NCI-H2227 treated with DMSO at 0.1 percent for 48 hours (cell line): ENCODE measurements around the gene SSTR4.

Experiments
- DNase-seq: peaks from one replicate; lab custom pipeline; 2025; lab: John Stamatoyannopoulos, UW

Gene SSTR4

GRCh38 chr20:23042270-23042669 lies 7.2 kb downstream of the SSTR4 start:
- DNase-seq = no peak

- no peak for DNase-seq
Observed at GRCh38 chr20:23043376-23043775, 8.3 kb downstream of the SSTR4 start.

GRCh38 chr20:23046431-23046830 lies 11.3 kb downstream of the SSTR4 start:
- no peak for DNase-seq

- no peak for DNase-seq
Observed at GRCh38 chr20:23047001-23047737, 12.1 kb downstream of the SSTR4 start.

GRCh38 chr20:23047738-23048214 lies 12.7 kb downstream of the SSTR4 start:
- DNase-seq = no peak

DNA sequence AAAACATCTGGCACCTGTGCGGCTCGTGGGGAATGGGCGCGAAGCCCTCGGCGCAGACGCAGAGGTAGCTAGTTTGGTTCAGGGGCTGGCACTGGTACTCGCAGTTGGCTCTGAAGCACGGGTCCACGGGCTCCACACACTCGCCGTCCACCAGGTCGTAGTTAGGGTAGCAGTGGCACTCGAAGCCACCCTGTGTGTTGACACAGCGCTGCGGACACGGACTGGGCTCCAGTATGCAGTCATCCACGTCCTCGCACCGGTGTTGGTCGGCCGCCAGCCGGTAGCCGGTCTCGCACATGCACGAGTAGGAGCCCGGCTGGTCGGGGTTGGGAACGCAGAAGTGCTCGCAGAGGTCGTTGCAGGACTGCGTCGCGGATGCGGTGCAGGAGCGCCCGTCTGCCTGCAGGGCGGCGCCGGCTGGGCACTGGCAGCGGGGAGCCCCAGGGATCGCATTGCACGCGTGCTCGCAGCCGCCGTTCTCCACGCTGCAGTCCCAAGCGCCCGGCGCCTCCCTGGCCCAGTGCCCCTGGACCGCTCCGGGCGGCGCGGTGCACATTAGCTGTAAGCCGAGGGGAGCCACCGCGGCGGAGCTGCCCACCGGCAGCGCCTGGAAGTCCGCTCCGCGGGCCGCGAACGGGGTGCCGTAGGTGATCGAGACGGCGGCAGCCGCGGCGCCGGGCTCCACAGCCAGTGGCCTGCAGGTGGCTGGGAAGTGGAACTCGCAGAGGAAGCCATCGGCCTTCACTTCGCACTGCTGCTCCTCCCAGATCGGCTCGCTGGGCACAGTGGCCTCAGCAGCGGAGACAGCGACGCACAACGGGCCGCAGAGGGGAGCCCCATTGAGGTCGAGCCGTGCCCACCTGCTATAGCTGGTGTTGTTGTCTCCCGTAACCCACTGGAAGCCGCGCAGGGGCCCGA lies 13.4 kb downstream of the SSTR4 start:
- DNase-seq = no peak

GRCh38 chr20:23049201-23050075 lies 14.3 kb downstream of the SSTR4 start, which contains the start of gene THBD:
Gene THBD, minus strand, starts transcription at chr20:23049672. Its CDS starts 168 bp downstream, at chr20:23049504.
- no peak for DNase-seq

GRCh38 chr20:23050076-23050838 lies 15.1 kb downstream of the SSTR4 start:
- DNase-seq = no peak

GRCh38 chr20:23050847-23051627 lies 15.9 kb downstream of the SSTR4 start:
- no peak for DNase-seq

DNA sequence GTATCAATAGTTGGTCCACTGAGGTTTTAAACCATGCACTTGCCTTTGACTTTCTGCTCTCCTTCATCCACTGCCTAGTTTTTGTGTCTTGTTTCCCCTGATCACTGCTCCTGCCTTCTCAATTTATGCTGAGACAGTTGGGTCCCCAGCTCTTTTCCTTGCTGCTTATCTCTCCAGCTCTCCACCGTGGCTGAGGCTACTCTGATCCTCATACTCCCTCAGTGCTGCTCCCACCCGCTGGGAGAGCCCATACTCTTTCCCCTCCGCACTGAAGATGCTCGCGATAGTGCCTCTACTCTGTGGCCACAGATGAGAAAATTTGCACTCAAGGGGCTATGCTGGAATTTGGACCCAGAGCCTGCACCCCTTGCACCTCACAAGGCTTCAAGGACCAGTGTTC lies 17.8 kb downstream of the SSTR4 start:
- no peak for DNase-seq

DNA sequence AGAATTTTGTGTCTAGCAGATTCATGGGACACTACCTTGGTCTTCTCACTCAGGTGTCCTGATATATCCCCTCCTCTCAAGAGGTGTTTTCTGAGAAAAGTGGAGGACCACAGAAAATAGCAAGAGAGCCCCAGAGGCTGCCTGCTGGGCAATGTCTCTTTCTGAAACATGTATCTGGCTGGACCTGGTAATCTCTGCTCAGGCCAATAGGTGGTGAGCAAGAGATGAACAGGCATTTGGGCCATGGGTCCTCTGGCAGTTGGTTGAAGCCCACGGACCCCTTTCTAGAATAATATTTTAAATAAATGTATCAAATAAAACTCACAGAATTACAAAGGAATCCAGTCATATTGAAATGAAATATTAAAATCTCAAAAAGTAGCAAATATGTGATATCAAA lies 23.1 kb downstream of the SSTR4 start:
- DNase-seq = no peak

- DNase-seq = no peak
Observed at GRCh38 chr20:23059001-23059400, 23.9 kb downstream of the SSTR4 start.

DNA sequence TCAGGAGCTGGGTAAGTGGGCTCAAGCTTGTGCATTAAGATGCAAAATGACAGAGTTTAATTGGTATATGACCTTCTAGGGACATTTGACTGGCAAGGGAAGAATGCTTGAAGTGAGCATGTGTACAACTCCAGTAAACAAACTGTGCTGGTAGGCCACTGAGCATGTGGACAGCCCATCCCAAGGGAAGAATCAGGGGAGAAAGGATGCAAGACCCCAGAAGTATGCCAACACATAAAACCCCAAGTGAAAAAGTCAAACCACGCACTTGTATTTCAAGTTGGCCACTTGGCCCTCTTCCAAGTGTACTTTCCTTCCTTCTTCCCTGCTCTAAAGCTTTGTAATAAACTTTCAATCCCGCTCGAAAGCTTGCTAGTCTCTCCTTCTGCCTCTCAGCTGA lies 24.7 kb downstream of the SSTR4 start:
- no peak for DNase-seq

- DNase-seq = no peak
Observed at GRCh38 chr20:23060629-23061028, 25.5 kb downstream of the SSTR4 start.

GRCh38 chr20:23061262-23061661 lies 26.1 kb downstream of the SSTR4 start:
- DNase-seq = no peak

DNA sequence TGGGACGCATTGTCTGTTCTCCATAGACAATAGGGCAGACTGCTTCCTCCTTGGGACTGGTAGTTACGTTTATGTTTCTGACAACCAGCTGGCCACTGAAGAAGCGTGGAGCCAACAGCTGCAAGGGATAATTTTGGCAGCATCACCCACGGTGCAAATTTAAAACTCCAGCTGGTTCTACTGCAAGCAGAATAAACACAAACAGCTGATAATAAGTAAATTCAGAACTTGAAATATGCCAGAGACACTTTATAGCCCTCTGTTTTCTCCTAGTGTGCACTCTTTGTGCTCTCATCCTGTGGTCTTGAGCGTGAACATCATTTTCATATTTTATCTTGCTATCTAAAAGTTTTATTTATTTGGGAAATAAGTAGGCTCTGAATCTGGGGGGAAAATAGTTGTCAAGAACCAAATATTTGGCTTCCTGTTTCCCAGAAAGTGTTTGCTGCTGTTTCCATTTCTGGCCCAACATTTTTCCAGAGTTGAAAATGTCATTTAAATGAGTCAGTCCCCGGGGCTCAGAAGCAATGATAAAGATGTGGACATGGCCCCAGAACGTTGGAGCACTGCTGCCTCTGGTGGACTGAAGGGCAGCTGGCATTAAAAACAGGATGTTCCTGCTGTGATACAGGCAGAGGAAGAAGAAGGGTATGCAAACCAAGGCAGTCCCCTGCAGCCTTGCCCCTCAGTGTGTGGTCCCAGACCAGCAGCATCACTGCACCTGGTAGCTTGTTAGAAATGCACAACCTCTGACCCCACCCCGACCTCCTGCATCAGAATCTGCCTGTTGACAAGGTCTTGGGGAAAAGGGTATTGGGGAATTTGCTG lies 26.8 kb downstream of the SSTR4 start:
- DNase-seq = no peak

GRCh38 chr20:23062632-23063031 lies 27.5 kb downstream of the SSTR4 start:
- DNase-seq = no peak

DNA sequence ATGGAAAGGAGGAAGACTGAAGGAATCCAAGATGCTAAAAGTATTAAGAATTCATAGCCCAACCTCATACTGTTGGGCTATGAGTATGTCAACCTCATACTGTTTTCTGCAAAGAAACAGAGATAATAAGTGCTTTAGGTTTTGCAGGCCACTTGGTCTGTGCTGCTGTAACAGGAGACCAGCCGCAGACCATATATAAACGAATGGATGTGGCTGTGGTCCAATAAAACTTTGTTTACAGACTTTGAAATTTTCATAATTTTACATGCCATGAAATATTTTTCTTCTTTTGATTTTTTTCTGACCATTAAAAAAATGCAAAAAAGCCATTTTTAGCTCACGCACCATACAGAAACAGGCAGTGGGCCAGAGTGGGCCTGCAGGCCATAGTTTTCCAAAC lies 28.1 kb downstream of the SSTR4 start:
- DNase-seq = no peak

GRCh38 chr20:23063581-23063980 lies 28.5 kb downstream of the SSTR4 start:
- DNase-seq = no peak
